NCI-H1436 treated with DMSO at 0.1 percent for 48 hours (cell line): Measurements from ENCODE around the gene TPCN2.

Source experiments
- DNase-seq: peaks from one replicate; lab custom pipeline; 2025; lab: John Stamatoyannopoulos, UW

Gene TPCN2

DNA sequence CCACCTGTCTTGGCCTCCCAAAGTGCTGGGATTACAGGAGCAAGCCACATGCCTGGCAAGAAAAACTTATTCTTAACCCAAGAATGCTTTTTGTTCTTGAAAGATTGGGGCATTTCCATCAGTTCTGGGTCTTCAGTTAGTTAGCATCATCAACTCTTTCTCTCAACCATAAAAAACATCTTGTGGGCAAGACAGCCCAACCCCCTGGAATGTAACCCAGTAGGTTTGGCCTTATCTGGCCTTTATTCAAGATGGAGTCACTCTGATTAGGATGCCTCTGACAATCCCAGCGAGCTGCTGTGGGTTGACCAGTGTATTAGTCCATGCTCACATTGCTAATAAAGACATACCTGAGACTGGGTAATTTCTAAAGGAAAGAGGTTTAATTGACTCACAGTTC lies 9.2 kb upstream of the TPCN2 start:
- no peak for DNase-seq

GRCh38 chr11:69040051-69040450 lies 8.7 kb upstream of the TPCN2 start:
- no peak for DNase-seq

DNA sequence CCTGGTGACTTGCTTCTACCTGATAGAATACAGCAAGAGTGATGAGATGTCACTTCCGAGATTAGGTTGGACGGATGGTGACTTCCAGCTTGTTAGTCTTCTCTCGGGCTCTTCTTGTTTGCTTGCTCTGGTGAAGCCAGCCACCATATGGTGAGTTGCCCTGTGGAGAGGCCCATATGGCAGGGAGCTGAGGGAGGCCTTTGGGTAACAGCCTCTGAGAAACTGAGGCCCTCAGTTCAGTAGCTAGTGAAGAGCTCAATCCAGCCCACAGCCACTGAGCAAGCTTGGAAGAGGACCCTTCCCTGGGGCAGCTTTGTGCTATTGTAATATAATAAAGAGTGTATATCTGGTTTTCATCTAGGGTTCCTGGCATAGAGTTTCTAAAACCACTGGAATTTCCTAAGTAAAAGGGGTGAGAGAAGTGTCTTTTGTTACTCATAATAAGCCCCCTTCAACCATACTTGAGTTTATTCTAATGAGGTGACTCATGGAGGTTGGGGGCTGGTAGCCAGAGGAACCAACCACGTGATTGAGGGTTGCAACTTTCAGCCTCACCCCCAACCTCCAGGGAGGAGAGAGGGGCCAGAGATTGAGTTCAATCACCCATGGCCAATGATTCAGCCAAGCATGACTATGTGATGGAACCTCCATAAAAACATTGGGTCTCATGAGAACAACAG lies 8.0 kb upstream of the TPCN2 start:
- DNase-seq, result no peak

DNA sequence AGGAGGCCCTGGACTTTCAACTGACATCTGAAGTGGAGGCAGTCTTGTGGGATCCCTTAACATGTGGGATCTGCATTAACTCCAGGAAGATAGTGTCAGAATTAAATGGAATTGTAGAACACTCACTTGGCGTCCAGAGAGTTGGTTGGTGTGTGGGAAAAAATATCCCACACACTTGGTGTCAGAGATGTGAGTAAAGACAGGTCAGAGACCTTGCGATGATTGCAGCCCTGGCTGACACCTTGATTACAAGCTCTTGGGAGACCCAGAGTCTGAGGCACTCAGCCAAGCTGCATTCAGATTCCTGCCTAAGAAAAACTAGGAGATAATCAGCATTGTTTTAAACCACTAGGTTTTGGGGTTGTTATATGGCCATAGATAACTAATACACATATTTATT lies 7.2 kb upstream of the TPCN2 start:
- no peak for DNase-seq

GRCh38 chr11:69044111-69045013 lies 4.4 kb upstream of the TPCN2 start:
- no peak for DNase-seq

DNA sequence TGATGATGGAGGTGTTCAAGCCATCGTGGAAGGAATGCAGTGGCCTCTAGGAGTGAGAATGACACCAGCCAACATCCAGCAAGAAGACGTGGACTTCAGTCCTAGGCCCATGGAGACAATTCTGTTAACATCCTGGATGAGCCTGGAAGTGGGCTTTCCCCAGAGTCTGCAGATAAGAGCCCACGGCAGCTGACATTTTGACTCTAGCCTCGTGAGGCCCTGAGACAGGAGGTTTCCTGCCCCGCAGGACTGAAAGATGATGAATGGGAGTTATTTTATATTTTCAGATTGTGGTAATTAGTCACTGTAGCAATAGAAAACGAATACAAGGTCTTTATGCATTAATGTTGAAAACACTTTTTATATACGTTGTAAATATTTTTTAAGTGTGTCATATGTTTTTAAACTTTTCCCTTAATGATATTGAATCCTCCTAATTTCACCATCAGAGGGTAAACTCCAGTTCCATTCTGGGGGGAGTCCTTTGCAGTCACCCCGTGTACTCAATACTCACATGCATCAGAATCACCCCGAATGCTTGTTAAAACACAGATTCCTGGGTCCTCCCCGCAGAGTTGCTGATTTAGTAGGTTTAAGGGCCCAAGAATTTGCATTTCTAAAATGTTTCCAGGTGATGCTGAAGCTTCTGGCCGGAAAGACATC lies 570 bp upstream of the TPCN2 start:
- no peak for DNase-seq

GRCh38 chr11:69049490-69049867 lies 747 bp downstream of the TPCN2 start:
- DNase-seq, result no peak

- no peak for DNase-seq
Observed at GRCh38 chr11:69050592-69051380, 2.1 kb downstream of the TPCN2 start.

DNA sequence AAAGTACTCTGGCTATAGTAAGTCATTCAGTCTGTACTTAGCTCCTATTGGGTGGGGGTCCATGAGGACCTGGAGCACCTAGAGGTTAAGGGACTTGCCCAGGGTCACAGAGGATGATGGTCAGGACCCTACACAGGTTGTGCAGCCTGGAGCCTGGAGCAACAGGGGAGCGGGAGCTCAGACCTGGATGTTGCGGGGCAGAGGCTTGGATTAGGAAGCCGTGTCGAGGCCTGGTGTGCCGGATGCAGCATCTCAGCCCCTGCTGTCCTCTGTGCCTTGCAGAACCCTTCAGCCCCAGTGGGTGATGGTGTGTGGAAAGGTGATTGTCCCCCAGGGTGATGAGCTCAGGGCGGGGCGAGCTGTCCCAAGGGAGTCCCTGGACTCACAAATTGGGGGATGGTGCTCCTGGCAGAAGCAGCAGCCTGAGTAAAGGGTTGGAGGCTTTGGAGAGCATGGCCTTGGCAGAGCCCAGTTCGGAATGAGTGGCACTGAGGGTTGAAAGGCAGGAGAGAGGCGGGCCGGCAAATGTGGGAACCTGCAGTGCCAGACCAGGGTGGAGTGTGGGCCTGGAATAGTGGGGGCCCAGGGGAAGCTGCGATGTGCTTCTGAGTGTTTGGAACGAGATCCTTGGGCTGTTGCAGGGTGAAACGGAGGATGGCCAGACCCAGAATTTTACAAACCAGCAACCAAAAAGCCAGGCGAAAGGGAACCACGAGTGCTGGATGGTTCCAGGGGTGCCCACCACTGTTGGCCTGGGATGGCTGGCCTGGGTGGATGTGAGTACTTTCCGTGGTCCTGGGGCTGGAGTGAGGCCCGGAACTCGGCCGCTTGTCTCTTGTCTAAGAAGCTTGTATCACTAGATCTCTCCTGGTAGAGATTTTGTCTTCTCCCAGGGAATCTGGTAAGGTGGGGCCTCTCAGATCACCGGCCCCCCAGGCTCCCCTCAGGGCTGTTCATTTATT lies 2.9 kb downstream of the TPCN2 start:
- no peak for DNase-seq

DNA sequence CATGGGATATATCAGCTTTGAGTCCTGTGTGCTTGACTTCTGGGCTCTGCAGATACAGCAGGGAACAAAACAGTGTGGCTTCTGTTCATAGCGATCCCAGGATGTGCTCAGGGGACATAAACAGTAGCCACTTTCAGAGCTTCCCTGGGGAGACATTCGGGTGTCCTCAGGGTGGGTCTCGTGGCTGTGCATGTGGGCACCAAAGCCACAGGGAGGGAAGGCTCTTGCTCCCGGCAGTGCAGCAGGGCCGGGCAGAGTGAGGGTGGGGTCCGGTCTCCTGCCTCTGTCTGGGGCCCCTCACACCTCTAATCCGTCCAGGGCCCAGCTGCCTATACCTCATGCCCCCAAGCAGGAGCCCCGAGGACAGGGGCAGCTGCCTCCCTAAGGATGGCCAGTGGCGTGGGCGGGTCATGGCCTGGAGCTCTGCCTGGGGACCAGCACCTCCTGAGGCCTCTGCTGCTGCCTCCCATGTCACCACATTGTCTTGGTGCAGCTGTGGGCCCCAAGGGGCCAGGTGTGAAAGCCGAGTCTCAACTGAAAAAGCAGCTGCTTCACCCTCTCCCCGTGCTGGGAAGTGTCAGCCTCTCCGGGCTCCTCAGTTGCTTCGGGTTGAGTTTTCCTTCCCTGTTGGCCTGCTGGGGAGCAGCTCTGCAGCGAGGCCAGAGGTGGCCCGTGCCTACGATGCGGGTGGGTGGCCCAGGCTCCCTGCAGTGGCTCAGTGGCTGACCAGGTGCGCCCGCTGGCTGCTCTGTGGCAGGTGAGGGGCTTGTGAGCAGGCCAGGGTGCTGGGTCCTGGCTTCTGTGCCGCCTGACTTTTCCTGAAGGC lies 3.8 kb downstream of the TPCN2 start:
- no peak for DNase-seq

- DNase-seq, result no peak
Observed at GRCh38 chr11:69053169-69053477, 4.4 kb downstream of the TPCN2 start.

- DNase-seq, result no peak
Observed at GRCh38 chr11:69053546-69054396, 5.0 kb downstream of the TPCN2 start.

DNA sequence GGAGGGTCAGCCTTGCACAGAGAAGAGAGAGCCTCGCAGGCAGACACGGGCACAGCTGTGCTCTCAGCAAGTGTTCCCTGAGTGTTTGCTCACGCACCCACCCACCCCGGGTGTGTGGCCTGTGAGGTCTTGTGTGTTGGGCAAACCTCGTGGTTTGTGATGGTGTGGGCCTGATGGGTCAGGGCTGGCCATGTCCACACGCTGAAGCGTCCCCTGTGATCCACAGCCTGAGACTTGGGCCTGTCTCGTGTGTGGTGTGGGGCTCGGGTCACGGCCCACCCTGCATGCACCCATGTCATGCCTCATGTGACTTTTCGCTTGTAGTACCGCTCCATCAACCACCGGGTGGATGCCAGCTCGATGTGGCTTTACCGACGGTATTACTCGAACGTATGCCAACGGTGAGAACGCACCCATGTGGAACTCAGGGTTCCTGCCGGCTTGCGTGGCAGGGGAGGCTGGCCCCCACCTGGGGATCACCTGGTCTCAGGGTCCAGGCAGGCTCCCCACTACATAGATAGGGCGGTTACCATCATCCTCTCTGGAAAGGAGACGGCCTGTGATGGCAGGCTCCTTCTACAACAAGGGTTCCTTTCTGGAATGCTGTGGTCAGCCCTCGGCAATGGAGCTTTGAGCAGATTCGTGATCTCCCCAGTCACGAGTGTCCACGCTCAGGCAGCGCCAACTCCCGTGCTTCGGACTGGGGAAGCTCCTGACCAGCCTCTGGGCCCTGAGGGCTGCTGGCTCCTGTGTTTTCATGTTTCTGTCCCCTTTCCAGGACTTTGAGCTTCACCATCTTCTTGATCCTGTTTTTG lies 5.9 kb downstream of the TPCN2 start:
- no peak for DNase-seq

DNA sequence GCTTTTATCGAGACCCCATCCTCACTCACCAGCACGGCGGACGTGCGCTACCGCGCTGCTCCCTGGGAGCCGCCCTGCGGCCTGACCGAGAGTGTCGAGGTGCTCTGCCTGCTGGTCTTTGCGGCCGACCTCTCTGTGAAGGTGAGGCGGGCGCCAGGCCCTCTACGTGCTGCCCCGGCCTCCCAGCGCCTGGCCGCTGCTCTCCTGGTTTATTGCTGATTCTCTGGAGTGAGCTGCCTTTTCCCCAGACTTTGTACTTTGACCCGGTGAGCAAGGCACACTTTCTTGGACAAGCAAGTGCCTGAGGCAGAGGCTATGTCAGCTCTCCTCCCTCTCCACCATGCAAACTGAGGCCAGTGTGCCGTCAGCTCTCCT lies 6.5 kb downstream of the TPCN2 start:
- DNase-seq, result no peak

- DNase-seq, result no peak
Observed at GRCh38 chr11:69055598-69056516, 7.1 kb downstream of the TPCN2 start.

DNA sequence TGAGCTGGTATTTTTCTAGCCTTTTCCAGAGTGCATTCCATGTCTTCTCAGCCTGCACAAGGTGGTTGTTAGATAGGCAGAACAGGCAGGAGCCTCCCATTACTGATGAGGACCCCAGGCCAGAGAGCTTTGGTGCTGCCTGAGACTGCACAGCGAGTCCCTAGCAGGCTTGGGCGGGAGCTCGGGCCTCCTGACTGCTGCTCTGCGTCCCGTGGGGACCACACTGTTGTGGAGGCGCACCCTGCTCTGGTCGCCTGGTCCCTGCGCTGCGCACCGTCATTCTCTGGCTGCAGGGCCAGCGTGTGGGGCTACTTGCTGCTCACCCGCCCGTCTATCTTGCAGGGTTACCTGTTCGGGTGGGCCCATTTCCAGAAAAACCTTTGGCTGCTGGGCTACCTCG lies 8.5 kb downstream of the TPCN2 start:
- DNase-seq, result no peak

GRCh38 chr11:69057801-69058200 lies 9.1 kb downstream of the TPCN2 start:
- DNase-seq, result no peak
